Thyroid gland (tissue), 4 donors: ENCODE data around the gene HECTD2.

ENCODE experiments used
- POLR2A ChIP-seq, 2 donors: fragments of 450-650 bp; IDR thresholded peaks; one replicate each; pipeline ENCODE4 v1.6.1; 2017; ENCODE audit warnings: antibody characterized with exemption in 2 of 2, mild to moderate bottlenecking in 2 of 2, moderate library complexity in 1 of 2
- TF ChIP-seq, protein P1 (sequence below), 6 experiments: fragments of 200-600 bp in 3 of 6; fragments of 450-650 bp in 3 of 6; sonication (generic) in 3 of 6; IDR thresholded peaks; one replicate each; pipeline ENCODE4 v1.5.1; 2016 to 2019; ENCODE audit warnings: antibody characterized with exemption in 6 of 6, mild to moderate bottlenecking in 2 of 6, inconsistent platforms in 1 of 6, moderate library complexity in 1 of 6

GRCh38 chr10:91467114-91467513 is 57.0 kb downstream of the HECTD2 start:
- TF ChIP-seq, protein P1, sequence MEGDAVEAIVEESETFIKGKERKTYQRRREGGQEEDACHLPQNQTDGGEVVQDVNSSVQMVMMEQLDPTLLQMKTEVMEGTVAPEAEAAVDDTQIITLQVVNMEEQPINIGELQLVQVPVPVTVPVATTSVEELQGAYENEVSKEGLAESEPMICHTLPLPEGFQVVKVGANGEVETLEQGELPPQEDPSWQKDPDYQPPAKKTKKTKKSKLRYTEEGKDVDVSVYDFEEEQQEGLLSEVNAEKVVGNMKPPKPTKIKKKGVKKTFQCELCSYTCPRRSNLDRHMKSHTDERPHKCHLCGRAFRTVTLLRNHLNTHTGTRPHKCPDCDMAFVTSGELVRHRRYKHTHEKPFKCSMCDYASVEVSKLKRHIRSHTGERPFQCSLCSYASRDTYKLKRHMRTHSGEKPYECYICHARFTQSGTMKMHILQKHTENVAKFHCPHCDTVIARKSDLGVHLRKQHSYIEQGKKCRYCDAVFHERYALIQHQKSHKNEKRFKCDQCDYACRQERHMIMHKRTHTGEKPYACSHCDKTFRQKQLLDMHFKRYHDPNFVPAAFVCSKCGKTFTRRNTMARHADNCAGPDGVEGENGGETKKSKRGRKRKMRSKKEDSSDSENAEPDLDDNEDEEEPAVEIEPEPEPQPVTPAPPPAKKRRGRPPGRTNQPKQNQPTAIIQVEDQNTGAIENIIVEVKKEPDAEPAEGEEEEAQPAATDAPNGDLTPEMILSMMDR (IDR thresholded peaks at IDR 0.05), result no peak
- TF ChIP-seq POLR2A (IDR thresholded peaks at IDR 0.05), result no peak
